A673 (cell line): Measurements from ENCODE around the gene IFNG. TPM values are rescaled to one million over a fixed set of nuclear protein-coding genes. Genes with fewer than 3 reads are reported as not detected.

Source experiments
- BruUV-seq: library from RNA; stranded (reverse); fragments of 400-500 nt; replicated peaks from 2 replicates; lab custom pipeline; 2021; lab: Mats Ljungman, UMichigan
- CTCF ChIA-PET: fragments of 300-600 bp; sonication (Branson Sonifier 250); formaldehyde crosslinking; loops from one replicate; lab custom pipeline; 2022; ENCODE audit warnings: antibody characterized with exemption; lab: Charles Lee
- POLR2A ChIA-PET: fragments of 300-600 bp; sonication (Branson Sonifier 250); formaldehyde crosslinking; loops from one replicate; lab custom pipeline; 2022; ENCODE audit warnings: antibody characterized with exemption; ENCODE audit not compliant: low non-redundant PET; lab: Charles Lee
- DNase-seq: peaks from one replicate; pipeline ENCODE4 v3.0.0-alpha.2; 2015; ENCODE audit warnings: low spot score
- H3K27ac ChIP-seq: fragments of 200-600 bp; sonication (generic); 2 replicates; pipeline ENCODE4 v1.5.1; 2016; ENCODE audit warnings: mixed run types, low read depth, mild to moderate bottlenecking, mixed read lengths, antibody characterized with exemption, low read length; ENCODE audit not compliant: poor library complexity, severe bottlenecking
- H3K27me3 ChIP-seq: fragments of 200-600 bp; sonication (generic); replicated peaks from 2 replicates; pipeline ENCODE4 v1.6.1; 2017; ENCODE audit warnings: mixed run types, low read depth, mild to moderate bottlenecking, mixed read lengths, antibody characterized with exemption, low read length; ENCODE audit not compliant: insufficient read depth, poor library complexity
- H3K36me3 ChIP-seq: fragments of 200-600 bp; sonication (generic); 2 replicates; pipeline ENCODE4 v1.6.1; 2016; ENCODE audit warnings: mixed run types, mild to moderate bottlenecking, mixed read lengths, antibody characterized with exemption, low read length; ENCODE audit not compliant: insufficient read depth, poor library complexity, severe bottlenecking
- H3K4me1 ChIP-seq: fragments of 200-600 bp; sonication (generic); 2 replicates; pipeline ENCODE4 v1.6.1; 2017; ENCODE audit warnings: mixed run types, mild to moderate bottlenecking, mixed read lengths, antibody characterized with exemption, low read length; ENCODE audit not compliant: insufficient read depth, poor library complexity, severe bottlenecking
- H3K4me3 ChIP-seq: fragments of 200-600 bp; sonication (generic); 2 replicates; pipeline ENCODE4 v1.5.1; 2016; ENCODE audit warnings: low read depth, mixed run types, mild to moderate bottlenecking, mixed read lengths, low read length; ENCODE audit not compliant: poor library complexity, severe bottlenecking
- H3K9me3 ChIP-seq: fragments of 200-600 bp; sonication (generic); 2 replicates; pipeline ENCODE4 v1.6.1; 2016; ENCODE audit warnings: mixed run types, low read depth, mild to moderate bottlenecking, mixed read lengths, antibody characterized with exemption, low read length; ENCODE audit not compliant: poor library complexity, severe bottlenecking
- CTCF ChIP-seq: fragments of 300-800, 200-600 bp; sonication (generic); conservative IDR thresholded peaks from 2 replicates; pipeline ENCODE4 v1.5.1; 2017; ENCODE audit warnings: low read depth, mild to moderate bottlenecking, antibody characterized with exemption, low read length, moderate library complexity, mixed read lengths
- EZH2 ChIP-seq: fragments of 200-600 bp; sonication (generic); IDR thresholded peaks from 2 replicates; pipeline ENCODE4 v1.6.1; 2017; ENCODE audit warnings: borderline replicate concordance, low read depth, mild to moderate bottlenecking, mixed read lengths, antibody characterized with exemption, low read length; ENCODE audit not compliant: poor library complexity, severe bottlenecking
- intact Hi-C: fragments of 100-400 bp; cut with micrococcal nuclease; formaldehyde crosslinking; loops from one replicate; pipeline ENCODE4 v1.10.0; 2022; ENCODE audit not compliant: unreplicated experiment
- total RNA-seq: library from RNA; stranded (reverse); gene quantifications from 2 replicates; pipeline ENCODE4 v1.2.3, GENCODE V29; 2021

Gene IFNG
- total RNA-seq, 1 experiment from 2014 or later = not detected

GRCh38 chr12:68156636-68157035, 2.9 kb downstream of the IFNG start:
- BruUV-seq = no TSS peak
- H3K36me3 ChIP-seq = no peaks in the 10 kb centered on the region
- H3K4me1 ChIP-seq = no peaks in the 10 kb centered on the region
- intact Hi-C loops = loop anchor here (5.0 kb wide), 1 partner anchor 119 kb away; no protein-coding TSS in a partner anchor
- ChIA-PET POLR2A (no interaction called here), CTCF (interaction anchor here (0.8 kb wide), 1 partner anchor 19 kb away, joined by 3 read pairs; no protein-coding TSS in a partner anchor)
- no peak overlapping the region for H3K27ac ChIP-seq
- no peak for TF ChIP-seq CTCF
- no peak for TF ChIP-seq EZH2
- DNase-seq = no peak
- no peaks in the 10 kb centered on the region for H3K9me3 ChIP-seq
- no peak overlapping the region for H3K4me3 ChIP-seq
- H3K27me3 ChIP-seq = peaks cover 5% of the 10 kb centered on the region

GRCh38 chr12:68154779-68155178, 4.8 kb downstream of the IFNG start:
- DNase-seq = no peak
- Histone ChIP-seq H3K9me3 (no peaks in the 10 kb centered on the region), H3K4me3 (no peak overlapping the region), H3K27ac (no peak overlapping the region), H3K36me3 (no peaks in the 10 kb centered on the region), H3K27me3 (peaks cover 4% of the 10 kb centered on the region), H3K4me1 (no peaks in the 10 kb centered on the region)
- intact Hi-C loops = loop anchor here (5.0 kb wide), 1 partner anchor 117 kb away; no protein-coding TSS in a partner anchor
- BruUV-seq = no TSS peak
- ChIA-PET POLR2A (no interaction called here), CTCF (no interaction called here)
- TF ChIP-seq EZH2 (no peak), CTCF (no peak)

GRCh38 chr12:68148261-68148951, 11.1 kb downstream of the IFNG start:
- intact Hi-C loops = loop anchor here (10.0 kb wide), 1 partner anchor 584 kb away; no protein-coding TSS in a partner anchor
- H3K27me3 ChIP-seq = peaks cover 18% of the 10 kb centered on the region
- no peak for DNase-seq
- ChIA-PET POLR2A (no interaction called here), CTCF (no interaction called here)
- no peaks in the 10 kb centered on the region for H3K9me3 ChIP-seq
- TF ChIP-seq CTCF (no peak), EZH2 (no peak)
- no TSS peak for BruUV-seq
- no peaks in the 10 kb centered on the region for H3K36me3 ChIP-seq
- H3K27ac ChIP-seq = no peak overlapping the region
- no peaks in the 10 kb centered on the region for H3K4me1 ChIP-seq
- no peak overlapping the region for H3K4me3 ChIP-seq
